Epidermal melanocyte (primary cell): ENCODE measurements around the gene FOXP2.
"Not testable (repeated sequence)": the region's sequence is repeated elsewhere in the genome, so short reads cannot be mapped to it uniquely, and the experiment has no call there.

ENCODE experiments used
- DNase-seq: peaks from one replicate; pipeline ENCODE4 v3.0.0; 2011; ENCODE audit warnings: low spot score; ENCODE audit not compliant: insufficient read length

The FOXP2 gene

DNA sequence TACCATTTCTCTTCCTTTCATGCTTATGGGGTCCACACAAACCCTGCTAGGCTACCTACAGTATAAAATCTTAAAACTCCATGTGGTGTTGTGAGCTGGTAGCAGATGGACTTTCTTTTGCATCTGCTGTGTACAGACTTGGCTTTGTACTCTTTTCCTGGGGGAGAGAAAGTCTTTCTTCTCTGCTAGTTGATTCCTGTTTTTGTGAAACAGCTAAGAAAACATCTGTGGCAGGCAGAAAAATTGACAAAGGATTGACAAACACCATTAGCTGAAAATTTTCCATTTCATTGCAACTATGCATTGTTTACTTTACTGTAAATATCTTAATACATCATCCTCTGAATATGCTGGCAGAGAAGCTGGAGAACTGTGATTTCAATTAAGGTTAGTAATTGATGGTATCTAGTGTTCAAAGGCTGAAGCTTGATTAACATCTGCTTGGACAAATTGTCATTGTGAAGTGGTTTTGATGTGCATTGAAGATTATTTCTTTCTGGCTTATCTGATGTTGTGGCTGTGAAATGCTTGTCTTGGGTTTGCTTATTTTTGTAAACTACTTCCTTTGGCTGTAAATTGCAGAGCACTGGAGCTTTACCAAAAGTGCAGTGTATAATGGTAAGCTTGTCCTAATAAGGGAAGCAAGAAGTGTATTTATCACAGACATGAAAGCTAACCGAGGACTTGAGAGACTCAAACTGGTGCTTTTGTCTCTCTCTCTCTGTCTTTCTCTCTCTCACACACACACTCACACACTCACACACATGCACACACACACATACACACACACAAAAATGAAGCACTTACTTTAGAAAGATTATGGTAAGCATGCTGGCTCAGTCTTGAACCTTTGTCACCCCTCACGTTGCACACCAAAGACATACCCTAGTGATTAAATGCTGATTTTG lies at the start of gene FOXP2:
Gene FOXP2 (plus strand): TSS at position 660 of the 908 bp plus-strand sequence. CDS start 11,697 bp downstream, outside the sequence.
- no peak for DNase-seq

DNA sequence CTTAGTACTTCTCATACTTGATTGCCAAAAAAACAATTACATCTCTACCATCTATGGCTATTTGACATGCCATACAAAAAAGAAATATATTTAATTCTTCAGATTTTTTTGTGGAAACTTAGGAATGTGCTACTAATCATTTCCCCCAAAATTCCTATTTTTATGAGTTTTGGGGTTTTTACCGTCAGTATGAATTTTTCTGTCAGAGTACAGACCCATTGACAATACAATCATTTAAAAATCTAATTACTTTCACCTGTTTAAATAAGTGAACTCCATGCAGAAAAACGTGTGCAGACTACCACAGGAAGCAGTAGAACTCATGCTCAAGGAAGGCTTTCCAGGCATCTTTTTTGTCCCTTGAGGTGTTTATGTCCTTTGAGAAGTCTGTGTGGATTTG lies 48.8 kb upstream of the FOXP2 start:
- no peak for DNase-seq

DNA sequence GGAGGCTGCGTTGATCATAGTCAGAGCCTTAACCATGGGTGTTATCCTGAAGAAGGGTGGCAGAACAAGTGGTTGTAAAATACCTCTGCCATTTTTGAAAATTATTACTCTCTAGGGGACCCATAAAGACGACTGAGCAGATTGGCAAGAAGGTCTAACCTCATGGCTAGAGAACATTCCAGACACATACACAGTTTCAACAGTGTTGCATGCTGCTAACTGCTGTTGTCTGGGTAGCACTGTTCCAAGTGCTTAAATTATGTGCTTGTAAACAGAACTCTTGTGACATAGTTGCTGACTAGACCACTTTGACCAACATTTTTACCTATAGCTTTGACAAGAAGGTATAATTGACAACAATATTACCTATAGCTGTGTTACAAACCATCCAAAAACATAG lies 46.1 kb upstream of the FOXP2 start:
- no peak for DNase-seq

DNA sequence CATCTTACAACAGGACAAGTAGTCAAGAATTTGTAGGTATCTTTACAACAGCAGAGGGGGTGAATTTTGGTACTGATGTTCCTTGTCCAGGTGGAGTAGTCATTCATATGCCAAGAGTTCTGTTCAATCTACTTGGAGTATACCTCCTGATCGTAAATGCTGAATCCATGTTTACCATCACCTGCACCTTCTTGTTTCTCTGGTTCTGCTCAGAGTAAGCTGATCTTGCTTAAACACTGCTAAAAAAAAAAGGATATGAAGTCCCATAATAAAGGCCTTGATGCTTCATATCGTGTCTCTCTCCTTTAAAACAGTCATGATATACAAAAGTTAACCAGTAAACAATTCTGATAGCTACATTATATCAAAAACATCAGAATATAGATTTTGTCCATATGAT lies 45.3 kb upstream of the FOXP2 start:
- DNase-seq, result no peak

DNA sequence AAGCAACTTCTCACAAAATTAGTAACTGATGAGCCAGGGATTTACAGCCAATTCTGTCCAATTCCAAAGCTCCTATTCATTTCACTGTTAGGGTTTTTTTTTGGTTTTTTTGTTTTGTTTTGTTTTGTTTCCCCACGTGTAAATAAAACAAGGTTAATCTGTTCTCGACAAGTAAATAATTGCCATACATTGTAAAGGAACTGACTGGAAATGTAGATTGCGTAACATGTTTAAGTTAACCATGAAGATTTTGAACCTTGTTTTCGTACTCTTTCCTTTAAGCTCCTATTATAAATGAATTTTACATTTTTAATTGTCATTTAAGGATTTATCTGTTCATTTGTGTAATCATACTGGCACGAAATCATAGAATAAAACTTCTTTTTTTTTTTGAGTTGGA lies 42.0 kb upstream of the FOXP2 start:
- DNase-seq, result no peak

DNA sequence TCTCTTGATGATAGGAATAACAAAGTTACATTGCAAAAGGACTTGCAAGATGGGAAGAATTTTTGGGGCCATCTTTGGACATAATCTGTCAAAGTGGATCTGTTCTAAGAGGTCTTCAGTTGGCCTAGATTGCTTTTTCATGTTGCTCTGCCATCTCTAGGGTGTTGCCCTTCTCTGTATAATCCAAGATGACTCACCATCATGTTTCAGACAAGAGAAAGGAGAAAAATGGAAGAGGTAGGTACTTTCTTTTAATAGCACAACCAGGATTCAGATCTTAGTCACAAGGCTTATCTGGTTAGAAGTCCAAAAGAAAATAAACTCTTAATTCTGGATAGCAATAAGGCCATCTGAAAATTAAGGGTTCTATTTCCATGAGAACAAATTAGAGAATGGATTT lies 38.7 kb upstream of the FOXP2 start:
- no peak for DNase-seq

DNA sequence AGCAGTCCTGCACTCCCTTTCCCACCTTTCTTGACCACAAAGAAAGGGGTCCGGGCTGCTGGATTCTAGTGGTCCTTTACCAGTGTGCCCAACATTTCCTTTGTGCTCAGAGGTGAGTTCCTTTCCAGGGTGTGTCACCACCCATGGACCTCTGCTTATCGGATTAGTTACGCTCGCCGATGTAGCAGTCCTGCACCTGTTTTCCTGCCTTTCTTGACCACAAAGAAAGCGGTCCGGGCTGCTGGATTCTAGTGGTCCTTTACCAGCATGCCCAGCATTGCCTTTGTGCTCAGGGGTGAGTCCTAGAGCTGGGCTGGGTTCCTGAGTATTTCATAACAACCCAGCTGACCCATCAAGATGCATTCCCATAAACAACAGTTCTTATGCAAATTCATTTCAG lies 30.7 kb upstream of the FOXP2 start:
- not testable (repeated sequence) for DNase-seq

DNA sequence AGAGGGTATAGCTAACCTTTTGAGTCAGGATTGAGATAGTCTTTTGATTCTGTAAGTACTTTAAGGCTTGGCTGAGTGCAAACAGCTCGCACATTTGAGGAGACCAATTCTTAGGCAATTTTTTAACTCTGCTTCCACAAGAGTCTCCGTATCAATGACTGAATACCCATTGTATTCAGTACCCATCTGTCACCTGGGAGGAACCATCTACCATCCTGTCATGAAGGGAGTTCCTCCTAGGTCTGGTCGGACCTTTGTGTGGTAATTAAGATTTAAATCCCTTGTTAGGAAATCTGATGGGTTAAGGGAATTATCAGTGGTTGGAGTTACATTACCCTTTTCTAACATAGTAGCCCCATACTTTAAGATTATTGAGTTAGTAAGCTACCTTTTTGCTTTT lies 30.3 kb upstream of the FOXP2 start:
- not testable (repeated sequence) for DNase-seq

DNA sequence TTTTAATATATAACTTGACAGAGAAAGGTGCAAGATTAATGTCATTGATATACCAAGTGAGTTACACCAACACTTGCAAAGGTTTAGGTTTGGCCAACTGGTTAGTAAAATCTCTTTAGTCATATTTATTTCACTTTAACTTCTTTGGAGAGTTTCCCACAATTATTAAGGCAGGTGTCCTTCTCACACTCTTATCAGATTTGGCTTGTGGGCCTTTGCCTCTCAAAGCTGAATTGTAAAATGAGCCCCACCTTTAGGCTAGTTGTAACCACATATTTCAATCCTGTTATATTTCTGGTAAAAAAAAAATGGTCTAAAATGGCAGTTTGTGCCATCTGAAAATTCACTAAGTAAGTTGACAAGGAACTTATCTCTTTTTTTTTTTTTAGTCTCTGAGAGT lies 26.6 kb upstream of the FOXP2 start:
- no peak for DNase-seq

DNA sequence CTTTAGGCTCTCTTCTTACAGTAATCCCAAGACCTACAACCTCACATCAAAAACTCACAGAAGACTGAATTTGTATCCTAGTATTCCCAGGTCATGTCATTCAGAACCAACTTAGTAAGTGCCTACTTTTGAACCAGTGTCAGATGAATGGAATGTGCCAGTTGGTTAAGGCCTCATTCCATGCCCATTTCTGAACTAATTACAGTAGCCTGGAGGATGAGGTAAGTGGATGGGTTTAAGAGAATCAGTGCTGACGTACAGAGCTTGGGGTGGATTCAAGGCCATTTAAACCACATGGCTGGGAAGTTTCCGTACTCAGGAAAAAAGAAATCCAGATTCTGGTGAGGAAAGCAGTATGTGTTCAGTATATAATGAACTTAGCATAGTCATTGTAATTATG lies 21.9 kb upstream of the FOXP2 start:
- DNase-seq, result no peak

DNA sequence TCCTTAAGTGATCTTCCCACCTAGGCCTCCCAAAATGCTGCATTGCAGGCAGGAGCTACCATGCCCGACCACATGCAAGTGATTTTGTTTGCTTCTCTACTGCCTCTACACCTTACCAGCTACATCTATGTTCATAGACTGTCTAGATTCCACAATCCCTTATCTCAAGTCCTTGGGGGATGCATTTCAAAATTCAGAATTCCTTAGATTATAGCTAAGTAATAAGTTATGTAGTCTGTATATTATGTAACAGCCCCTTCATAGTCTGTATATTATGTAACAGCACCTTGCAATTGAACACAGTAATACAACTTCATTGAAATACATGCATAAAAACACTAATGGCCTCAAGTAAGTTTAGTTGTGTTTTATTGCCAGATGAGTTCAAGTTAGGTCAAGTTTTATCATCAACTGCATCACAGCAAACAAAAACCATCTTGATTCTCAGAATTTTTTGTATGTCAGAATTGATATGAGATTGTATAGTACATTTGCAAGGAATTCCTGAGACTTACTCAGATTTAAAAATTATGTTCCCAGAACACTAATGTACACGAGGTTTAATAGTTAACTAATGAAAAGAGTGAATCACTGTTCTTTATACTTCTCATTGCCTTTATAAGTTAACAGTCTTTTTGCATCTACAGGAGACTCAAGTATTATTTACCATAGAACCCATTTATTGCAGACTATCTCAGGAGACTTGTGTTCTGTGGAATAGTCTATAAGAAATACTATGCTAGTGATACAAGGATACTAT lies 11.6 kb upstream of the FOXP2 start:
- no peak for DNase-seq

DNA sequence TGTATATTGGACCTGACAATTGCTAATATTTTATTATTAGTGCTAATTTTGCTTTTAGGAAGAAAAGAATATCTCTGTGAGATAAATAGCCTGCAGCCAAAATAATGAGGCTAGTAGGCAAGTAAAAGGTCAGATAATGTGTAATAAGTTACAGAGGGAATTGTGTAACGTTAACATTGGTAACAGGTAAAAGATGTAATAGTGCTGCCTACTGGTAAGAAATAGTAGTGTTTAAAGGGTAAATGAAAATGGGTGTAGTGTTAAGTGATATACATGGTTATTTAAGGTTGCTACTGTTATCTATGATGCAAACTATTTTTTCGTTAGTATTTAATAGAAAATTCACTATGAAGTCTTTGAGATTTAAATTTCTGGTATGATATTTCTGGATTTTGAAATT lies 9.2 kb upstream of the FOXP2 start:
- DNase-seq, result no peak

DNA sequence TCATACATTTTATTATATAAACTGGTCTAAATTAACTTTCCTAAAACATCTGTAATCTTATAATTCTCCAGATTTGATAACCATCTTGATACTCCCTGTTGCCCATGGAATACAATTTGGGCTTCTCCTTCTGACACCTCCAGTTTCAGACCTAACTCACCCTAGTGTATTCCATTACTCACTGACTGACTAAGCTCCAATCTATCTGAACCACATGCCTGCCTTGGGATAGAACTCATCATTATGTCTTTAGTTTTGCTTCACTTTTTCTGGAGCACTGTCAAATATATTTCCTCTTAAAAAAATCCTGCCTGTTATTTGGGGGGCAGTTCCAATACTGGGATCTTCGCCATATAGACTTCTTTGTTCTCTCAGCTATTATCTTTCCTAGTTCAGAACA lies 4.9 kb upstream of the FOXP2 start:
- no peak for DNase-seq

DNA sequence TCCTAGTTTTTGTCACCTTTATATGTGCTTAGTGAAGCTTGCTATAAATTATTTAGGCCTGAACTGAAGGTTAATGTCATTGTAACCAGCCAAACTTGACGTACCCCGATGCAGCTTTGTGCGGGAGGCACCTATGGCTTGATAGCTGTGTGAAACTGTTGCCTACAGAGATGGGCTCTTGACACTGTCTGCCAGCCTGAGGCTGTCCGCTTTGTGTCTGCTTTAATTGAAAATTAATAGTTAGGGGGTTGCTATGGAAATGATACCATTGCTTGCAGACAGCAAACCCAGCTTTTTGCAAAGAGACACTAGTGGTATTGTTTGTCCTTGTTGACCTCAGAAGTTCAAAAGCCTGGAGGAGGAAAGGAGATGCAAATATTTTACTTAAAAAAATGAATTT lies 2.1 kb upstream of the FOXP2 start:
- no peak for DNase-seq

DNA sequence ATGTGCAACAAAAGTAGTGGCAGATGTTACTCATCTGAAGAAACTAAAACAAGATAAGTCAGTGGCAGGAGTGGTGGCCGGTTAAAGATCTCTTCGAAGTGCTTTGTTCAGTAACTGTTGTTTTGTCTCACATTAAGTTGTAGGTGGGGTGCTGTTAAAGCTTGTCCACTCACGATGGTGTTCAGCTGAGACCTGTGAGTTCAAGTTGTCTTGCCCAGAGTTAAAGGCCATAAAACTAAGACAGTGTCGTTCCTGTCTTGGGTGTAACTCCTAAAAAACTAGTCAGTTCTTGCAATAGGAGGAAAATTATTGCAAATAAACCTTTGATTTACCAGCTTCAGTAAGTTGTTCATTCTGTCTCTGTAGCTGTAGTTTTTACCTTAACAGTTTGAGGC lies 857 bp upstream of the FOXP2 start:
- no peak for DNase-seq

DNA sequence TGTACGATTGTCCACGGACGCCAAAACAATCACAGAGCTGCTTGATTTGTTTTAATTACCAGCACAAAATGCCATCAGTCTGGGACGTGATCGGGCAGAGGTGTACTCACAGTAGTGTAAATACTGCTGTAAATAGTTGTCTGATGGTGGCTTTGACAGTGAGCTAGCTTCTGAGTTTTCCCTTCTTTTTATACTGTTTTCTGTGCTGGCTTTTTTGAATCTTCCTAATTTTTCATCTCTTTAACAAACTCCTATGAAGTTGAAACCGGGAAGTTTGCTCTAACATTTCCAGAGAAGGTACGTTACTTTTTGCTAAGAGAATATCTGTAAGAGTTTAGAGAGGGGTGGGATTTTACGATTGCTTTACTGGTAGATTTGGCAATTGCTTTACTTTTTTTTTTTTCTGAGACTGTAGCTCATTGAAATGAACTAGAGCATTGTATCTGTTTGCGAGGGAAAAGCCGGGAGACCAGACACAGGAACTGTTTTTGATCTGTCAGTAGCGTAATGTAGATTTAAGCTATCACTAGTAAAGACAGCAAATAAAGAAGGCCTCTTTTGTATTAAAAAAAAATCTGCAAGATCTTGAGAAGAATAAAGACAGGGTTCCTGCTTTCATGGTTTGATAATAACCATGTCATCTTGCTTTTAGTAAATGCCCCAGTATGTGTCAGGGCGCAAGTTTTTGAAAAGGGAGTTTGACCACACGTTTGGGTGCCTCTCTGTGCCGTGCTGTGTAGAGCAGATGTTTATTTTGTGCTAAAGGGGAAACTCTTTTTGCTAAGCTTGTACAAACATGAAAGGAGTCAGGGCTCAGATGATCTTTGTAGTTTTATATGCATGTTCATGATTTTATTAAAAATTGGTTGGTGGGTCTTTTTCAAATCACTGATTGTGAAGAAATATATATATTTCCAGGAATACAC lies 712 bp downstream of the FOXP2 start:
- DNase-seq, result no peak

DNA sequence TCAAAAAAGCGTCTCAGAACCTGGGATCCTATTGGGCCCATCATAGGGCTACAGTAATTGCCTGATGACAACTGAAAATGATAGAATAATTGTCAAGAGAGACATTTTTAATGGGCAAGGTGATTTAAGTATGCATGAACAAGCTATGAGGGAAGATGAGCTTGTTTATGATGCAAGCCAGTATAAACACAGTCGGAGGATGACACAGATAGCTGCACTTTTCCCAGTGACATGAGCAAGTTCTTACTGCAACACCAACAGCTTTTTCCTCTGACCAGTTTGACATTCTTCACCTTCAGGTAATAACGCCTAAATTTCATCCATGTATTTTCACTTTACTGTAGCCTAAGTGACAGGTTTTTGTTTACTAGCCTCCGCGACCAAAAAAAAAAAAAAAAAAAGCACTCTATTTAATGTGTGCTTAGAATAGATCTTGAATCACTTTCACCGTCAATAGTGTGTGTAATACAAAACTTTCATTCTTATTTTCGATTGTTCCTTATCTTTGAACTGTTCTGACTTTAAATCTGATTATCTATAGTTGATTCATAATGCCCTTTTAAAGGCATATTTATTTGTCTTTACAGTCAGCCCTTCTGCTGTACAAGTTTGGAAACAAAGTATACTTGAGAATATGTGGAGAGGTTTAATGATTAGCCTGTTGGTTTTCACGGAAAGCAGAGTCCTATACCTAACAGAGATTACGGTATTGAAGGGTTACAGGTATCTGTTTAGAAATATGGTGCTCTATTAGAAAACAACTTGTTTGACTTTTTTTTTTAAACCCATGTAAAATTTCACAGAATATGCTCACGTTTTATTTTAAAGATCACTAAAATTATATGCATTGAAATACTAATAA lies 1.7 kb downstream of the FOXP2 start:
- no peak for DNase-seq

DNA sequence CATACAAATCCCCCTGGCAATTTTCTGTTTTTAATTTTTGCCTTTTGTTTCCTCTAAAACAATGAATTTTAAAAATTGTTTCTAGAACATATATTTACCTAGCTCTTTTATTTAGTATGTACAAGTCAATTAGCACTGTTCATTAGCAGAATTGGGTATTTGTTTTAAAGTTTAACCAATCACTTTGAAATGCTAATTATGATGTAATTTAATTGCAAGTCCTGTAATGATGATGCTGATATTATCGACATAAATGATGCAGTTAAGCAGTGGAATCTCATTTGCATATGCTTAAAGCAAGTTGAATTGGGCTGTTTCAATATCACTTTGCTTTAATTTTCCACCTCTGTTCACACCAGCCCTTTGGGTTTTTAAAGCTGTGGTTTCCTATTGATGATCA lies 2.7 kb downstream of the FOXP2 start:
- DNase-seq, result no peak

DNA sequence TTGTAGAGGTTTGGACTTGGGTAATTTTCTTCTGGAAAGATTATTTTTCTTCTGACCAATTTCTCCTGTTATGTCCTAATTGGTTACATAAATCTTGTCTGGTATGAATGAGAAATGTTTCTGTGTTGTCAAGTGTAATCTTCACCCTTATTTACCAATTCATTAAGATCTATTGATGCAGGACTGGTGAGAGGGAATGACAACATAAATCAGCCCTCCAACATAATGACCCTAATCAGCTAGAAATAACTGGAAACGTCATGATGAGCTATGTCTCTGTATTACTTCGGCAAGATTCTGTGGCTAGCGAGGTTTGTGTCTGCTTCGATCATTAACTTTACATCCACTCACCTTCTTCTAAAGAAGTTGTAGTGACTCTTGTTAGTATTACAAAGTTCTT lies 3.5 kb downstream of the FOXP2 start:
- no peak for DNase-seq

DNA sequence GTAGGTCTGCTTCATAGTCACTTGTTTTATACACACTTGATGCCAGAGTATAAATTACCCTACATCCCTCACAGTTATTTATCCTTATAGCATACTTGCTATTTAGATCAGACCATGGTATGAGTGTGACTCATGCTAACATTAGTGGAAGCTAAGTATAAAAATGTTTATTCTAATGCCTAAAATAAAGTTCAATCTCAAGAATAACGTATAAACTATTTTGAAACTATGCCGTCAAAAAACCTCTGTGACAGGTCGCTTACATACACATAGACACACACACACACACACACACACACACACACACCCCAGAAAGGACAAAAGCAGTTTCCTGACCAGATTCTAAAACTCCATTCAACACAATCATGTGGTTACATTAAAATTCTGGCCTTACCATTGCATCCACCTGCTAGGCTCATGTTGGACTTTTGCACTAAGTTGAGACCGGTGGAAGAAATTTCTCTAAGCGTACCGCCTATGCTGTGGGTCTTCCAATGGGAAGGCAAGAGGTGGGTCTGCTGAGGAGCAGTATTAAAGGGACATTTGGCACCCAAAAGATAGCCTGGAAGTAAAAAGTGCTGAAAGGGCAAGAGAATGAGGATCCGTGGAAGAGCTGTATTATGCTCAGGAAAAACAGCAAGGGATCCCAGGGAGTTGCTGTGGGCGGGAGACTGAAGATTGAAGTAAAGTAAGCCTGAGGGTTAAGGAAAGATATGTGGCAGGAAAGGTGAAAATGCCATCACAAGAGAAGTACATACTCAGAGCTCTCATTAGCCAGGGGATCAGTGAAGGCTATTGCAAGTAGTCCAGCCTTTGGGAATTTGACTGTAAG lies 5.0 kb downstream of the FOXP2 start:
- DNase-seq, result no peak
